DMS153 treated with DMSO at 0.1 percent for 48 hours (cell line): Measurements from ENCODE around the gene PFDN1.

Experiments
- DNase-seq: peaks from one replicate; lab custom pipeline; 2025; ENCODE audit not compliant: unreplicated experiment; lab: John Stamatoyannopoulos, UW

The PFDN1 gene

GRCh38 chr5:140328036-140328764 lies 25.3 kb upstream of the PFDN1 start:
- no peak for DNase-seq

- no peak for DNase-seq
These were observed 24.7 kb upstream of the PFDN1 start for GRCh38 chr5:140327589-140327988.

DNA sequence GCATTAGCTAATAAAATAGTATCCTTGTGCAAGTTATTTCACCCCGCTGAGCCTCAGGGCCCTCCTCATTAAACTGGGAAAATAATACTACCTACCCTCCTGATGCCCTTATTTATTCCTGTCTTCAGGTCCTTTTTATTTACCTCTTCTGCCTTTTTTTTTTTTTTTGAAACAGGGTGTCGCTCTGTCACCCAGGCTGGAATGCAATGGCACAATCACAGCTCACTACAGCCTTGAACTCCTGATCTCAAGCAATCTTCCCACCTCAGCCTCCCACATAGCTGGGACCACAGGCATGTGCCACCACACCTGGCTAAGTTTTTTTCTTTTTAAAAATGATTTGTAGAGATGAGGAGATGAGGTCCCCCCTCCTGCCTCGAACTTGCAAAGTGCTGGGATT lies 22.6 kb upstream of the PFDN1 start:
- DNase-seq: no peak

DNA sequence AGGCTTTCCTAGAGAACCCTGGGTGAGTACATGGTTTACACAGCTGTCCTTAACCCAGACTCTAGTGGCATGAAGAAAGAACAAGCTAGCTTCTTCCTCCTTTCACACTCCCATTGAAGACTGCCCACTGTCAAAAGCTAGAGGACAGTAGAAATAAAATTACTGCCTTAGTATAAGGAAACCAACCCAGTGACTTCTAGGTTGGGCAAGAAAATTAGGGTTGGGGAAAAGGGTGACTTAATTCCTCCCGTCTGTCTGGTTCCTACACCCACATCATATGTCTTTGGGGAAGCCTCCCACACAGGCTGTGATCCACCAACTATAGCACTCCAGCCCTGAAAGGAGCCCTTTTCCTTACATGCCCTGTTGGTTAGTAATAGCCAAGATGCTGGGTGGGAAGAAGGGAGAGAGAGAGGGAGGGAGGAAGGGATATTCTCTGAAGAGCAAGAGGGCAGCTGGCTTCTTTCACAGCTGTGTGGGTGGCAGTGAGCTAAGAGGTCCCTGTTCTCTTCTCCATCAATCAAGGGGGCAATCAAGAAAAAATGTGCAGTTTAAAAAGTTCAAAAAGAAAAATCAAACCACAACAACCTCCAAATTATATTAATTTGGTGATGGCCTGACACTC lies 21.8 kb upstream of the PFDN1 start:
- DNase-seq: no peak

DNA sequence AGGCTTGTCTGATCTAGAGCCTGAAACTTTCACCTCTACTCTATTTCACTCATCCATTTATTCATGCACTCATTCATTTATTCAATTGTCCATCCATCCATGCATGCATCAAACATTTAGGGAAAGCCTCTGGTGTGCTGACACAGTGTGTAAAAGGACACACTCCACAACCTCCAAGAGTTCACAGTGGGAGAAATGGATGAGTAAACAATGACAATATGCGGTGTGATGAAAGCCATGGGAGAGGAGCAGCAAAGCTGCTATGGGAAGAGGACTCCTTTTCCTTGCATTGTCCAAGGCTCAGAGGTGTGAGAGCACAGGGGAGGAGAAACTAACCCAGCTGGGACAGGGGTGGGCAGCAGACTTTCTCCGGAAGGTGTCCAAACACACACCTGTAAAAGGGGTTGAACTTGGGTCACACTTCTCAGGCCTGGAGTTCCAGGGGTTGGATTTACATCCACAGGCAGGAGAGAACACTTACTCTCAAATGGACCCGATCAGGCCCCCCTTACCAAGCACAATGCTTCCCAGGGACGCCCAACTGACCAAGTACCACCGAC lies 21.2 kb upstream of the PFDN1 start:
- no peak for DNase-seq

DNA sequence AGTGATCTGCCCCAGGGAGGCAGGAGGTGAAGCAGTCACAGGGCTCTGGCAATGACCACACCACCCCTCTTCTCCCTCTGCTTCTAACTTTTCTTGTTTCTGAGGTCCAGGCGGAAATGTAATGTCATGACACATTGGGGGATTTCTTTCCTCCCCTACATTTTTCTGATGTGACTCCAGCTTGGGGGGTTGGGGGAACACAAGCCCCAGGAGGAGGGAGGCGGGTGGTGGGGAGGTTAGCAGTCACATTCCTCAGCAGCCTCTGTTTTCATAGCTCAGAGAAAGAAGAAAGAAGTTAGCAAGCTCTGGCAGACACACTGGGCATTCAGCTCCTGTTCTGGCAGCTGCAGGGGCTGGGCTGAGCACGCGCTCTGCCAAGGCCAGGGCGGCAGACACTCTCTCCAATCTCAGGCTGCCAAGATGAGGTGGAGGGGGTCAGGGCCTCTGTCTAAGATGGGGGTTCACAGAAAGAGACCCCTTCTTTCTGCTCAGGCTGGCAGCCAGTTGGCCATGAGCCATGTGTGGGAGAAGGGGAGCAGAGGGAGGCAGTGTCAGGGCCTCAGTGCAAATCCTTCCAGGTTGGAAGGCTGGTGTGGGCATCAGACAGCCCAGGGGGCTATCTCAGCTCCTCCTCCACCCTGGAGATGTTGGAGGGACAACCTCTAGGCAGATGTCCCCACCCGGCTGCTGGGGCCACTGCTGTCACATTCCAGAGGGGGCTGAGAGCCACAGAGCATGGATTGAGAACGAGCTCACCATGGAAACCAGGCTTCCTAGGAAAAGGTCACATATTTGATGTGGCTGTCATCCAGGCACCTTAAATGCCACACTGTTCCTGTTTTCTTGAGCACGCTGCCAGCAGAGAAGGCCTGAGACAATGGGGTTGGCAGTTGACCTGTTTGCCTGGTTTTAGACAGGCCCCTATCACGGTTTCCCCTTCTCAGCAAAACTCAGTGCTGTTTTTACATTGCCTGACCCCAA lies 20.1 kb upstream of the PFDN1 start:
- DNase-seq: no peak

DNA sequence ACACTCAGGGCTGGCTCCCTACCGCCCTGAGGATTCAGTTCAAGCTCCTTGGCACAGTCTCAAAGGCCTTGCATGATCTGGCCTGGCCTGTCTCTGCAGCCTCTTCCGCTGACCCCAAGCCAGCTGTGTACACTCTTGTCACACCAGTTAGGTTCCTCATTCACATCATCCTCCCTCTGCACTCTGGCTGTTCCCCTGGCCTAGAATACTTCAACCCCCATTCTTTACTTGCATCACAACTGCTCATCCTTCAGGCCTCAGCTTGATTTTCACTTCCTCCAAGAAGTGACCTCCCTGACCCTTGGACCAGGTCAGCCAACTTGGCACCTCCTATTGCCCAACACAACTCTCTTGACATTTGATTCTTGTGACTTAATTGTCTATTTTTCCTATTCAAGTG lies 18.9 kb upstream of the PFDN1 start:
- no peak for DNase-seq

GRCh38 chr5:140319833-140320232 lies 16.9 kb upstream of the PFDN1 start:
- no peak for DNase-seq

DNA sequence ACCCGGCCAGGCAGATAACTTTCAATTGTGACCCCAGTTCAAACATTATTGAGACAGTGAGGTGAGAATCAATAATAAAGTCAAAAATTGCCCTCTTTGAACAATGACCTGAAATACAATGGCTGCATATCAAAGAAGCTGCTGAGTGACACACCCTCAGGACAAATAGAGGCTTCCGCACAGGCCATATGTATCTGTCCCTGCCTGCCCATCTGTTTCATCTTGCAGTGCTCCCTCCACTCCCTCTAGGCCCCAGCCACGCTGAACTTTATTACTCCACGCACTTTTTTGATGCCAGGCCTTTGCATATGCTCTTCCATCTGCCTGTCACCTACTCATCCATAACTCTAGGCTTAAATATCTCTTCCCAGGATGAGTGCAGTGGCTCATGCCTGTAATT lies 15.9 kb upstream of the PFDN1 start:
- DNase-seq: no peak

GRCh38 chr5:140317859-140318258 lies 15.0 kb upstream of the PFDN1 start:
- no peak for DNase-seq

DNA sequence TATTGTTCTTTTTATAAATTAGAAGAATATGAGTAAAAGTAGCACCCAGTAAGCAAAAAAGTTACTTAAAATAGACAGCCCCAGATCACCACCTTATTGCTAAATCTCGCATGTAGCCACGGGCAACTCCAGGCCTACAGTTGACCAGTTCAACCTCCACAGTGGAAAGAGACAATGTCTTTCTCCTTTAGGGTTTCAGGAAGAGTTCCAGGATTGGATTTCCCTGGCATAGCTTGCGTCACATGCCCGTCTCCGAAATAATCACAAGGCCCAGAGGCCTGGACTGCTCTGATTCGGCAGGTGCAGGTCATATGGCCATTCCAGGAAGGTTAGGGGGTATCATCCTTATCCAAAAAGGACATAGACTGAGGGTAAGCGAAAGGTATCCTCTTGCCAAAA lies 9.9 kb upstream of the PFDN1 start:
- DNase-seq: no peak

DNA sequence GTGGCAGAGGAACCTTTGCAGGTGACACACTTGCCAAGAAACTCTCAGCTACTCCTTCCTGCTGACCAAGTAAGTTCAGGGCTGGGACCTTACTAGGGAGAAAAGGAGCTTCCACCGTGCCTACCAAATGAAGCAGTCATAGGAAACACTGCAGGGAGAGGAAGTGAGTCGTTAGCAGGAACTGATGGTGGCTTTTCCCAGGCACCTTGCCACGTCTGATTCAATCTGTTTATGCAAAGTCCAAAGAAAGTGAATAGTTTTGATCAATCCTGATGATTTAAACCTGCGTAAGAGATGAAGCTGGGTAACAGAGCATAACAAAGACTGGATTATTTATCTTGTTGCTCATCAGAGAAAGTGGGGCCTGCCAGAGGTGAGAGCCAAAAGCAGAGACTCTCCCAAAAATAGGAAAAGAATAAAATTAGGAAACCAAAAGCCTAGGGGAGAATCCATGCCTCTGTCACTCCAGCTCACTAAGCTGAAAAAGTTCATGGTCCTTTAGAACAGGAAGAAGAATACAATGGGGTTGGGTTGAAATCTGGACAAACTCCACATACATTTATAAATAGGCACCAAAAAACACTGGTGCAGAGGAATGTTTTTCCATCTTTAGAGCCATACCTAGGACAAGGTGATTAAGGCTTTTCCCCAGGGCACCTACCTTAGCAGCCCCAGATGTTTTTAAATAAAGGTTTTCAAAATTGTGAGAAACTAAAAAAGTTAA lies 9.3 kb upstream of the PFDN1 start:
- no peak for DNase-seq

DNA sequence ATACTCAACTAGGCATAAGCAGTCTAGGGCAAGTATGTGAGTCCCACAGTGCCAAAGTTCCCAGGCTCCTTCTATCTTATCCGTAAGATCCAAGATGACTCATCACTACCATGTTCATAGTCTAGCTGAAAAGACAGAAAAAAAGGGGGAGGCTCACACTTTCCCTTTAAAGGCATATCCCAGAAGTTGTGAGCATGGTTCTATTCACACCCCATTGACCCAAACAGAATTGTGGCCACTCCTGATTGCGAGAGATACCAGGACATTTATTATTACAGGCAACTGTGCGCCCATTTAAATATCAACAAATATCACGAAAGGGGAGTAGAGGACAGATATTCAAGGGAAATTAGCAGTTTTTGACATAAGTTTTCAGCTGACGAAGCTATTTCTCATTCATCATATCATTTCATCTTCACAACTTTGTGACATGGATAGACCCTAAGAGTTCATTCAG lies 8.1 kb upstream of the PFDN1 start:
- DNase-seq: no peak

DNA sequence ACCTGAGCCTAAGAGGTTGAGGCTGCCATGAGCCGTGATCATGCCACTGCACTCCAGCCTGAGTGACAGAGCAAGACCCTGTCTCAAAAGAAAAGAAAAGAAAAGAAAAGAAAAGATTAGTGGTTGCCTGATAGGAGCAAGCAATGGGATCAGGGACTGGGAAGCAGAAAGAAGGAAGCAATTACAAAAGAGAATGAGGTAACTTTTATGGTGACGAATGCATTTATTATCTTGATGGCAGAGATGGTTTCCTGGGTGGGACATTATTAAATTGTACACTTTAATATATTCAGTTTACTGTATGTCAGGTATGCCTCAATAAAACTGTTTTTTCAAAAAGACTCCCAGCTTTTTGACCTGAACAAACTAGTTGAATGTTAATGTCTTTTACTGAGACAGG lies 7.5 kb upstream of the PFDN1 start:
- DNase-seq: no peak

GRCh38 chr5:140309706-140310249 lies 6.9 kb upstream of the PFDN1 start:
- no peak for DNase-seq

- no peak for DNase-seq
These were observed 2.6 kb upstream of the PFDN1 start for GRCh38 chr5:140305471-140305870.

GRCh38 chr5:140303966-140304365 lies 1.1 kb upstream of the PFDN1 start:
- DNase-seq: no peak

DNA sequence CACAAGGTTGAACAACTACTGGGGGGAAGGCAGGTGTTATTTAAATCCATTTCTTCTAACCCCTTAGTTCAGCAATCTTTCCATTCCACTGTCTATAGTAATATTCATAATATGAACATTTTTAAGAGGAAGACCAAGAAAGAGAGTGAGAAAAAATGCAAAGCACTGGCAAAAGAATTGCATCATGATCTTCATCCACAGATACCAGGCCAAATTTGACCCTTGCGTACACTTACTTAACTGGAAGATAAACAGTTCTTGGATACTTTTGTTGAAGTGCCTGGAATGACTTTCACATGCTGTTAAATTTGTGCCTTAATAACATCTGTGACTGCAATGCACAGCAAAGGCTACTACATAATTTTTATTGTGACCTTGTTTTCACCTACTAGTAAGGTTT lies 1.8 kb downstream of the PFDN1 start:
- no peak for DNase-seq

DNA sequence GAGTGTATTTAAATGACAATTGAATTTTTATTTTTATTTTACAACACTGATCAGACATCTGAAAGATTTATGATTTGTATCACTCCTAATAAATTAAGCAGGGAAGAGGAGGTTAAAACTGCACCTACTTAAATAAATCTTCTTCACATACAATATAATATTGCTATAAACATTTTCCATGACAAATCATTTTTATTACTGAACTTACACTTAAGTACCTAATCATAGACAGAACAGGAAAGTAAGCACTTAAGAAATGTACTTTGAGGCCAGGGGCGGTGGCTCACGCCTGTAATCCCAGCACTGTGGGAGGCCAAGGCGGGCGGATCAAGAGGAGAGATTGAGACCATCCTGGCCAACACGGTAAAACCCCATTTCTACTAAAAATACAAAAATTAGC lies 3.8 kb downstream of the PFDN1 start:
- DNase-seq: no peak

GRCh38 chr5:140298183-140298601 lies 4.7 kb downstream of the PFDN1 start:
- no peak for DNase-seq
